Fibroblast of skin of left biceps (primary cell): Measurements from ENCODE around the gene MAPK8.

ENCODE experiments used
- DNase-seq, 2 experiments: peaks; one replicate each; pipeline ENCODE4 v3.0.0-alpha.2; 2013; ENCODE audit warnings: low read depth in 2 of 2

Gene MAPK8

GRCh38 chr10:48462482-48463020 lies 156.1 kb downstream of the MAPK8 start:
- DNase-seq, result no peak

- DNase-seq, result no peak
Observed at GRCh38 chr10:48463318-48464003, 157.0 kb downstream of the MAPK8 start.

GRCh38 chr10:48464121-48464870 lies 157.8 kb downstream of the MAPK8 start:
- DNase-seq, result no peak

- DNase-seq, result no peak
Observed at GRCh38 chr10:48464871-48465736, 158.6 kb downstream of the MAPK8 start.

GRCh38 chr10:48465860-48466521 lies 159.5 kb downstream of the MAPK8 start:
- DNase-seq, result no peak

- no peak for DNase-seq
Observed at GRCh38 chr10:48466611-48467240, 160.2 kb downstream of the MAPK8 start.

GRCh38 chr10:48467669-48468068 lies 161.2 kb downstream of the MAPK8 start:
- DNase-seq, result no peak

- DNase-seq, result no peak
Observed at GRCh38 chr10:48468130-48468790, 161.8 kb downstream of the MAPK8 start.

- no peak for DNase-seq
Observed at GRCh38 chr10:48468866-48469511, 162.5 kb downstream of the MAPK8 start.

GRCh38 chr10:48469516-48470020 lies 163.1 kb downstream of the MAPK8 start:
- no peak for DNase-seq

- no peak for DNase-seq
Observed at GRCh38 chr10:48470115-48470892, 163.8 kb downstream of the MAPK8 start.

- no peak for DNase-seq
Observed at GRCh38 chr10:48470893-48471805, 164.7 kb downstream of the MAPK8 start.

- DNase-seq, result no peak
Observed at GRCh38 chr10:48472501-48473069, 166.1 kb downstream of the MAPK8 start.

- DNase-seq, result no peak
Observed at GRCh38 chr10:48473704-48474103, 167.2 kb downstream of the MAPK8 start.

- DNase-seq, result no peak
Observed at GRCh38 chr10:48474765-48475365, 168.4 kb downstream of the MAPK8 start.

GRCh38 chr10:48475943-48476278 lies 169.4 kb downstream of the MAPK8 start:
- no peak for DNase-seq

- no peak for DNase-seq
Observed at GRCh38 chr10:48476279-48476982, 170.0 kb downstream of the MAPK8 start.
